DND-41 (cell line): ENCODE results near the gene MSI2.

Experiments used
- EZH2 ChIP-seq: IDR thresholded peaks from 3 replicates; pipeline ENCODE4 v1.6.1; 2012; ENCODE audit warnings: borderline replicate concordance, low read depth, mild to moderate bottlenecking, moderate library complexity, low read length, inconsistent platforms; ENCODE audit not compliant: severe bottlenecking
- TF ChIP-seq, protein P1 (sequence below): IDR thresholded peaks from 2 replicates; pipeline ENCODE4 v1.5.1; 2012; ENCODE audit warnings: borderline replicate concordance, low read length, moderate library complexity, mild to moderate bottlenecking; ENCODE audit not compliant: poor library complexity, severe bottlenecking; ENCODE audit errors: extremely low read depth

GRCh38 chr17:57424777-57425188 is 168.5 kb downstream of the MSI2 start:
- TF ChIP-seq, protein P1, sequence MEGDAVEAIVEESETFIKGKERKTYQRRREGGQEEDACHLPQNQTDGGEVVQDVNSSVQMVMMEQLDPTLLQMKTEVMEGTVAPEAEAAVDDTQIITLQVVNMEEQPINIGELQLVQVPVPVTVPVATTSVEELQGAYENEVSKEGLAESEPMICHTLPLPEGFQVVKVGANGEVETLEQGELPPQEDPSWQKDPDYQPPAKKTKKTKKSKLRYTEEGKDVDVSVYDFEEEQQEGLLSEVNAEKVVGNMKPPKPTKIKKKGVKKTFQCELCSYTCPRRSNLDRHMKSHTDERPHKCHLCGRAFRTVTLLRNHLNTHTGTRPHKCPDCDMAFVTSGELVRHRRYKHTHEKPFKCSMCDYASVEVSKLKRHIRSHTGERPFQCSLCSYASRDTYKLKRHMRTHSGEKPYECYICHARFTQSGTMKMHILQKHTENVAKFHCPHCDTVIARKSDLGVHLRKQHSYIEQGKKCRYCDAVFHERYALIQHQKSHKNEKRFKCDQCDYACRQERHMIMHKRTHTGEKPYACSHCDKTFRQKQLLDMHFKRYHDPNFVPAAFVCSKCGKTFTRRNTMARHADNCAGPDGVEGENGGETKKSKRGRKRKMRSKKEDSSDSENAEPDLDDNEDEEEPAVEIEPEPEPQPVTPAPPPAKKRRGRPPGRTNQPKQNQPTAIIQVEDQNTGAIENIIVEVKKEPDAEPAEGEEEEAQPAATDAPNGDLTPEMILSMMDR: no peak
- TF ChIP-seq EZH2: no peak
